NCI-H2029 (cell line): Measurements from ENCODE around the gene SEMA6D.
A peak's percentile ranks its signal among the peaks of the same experiment; 100 is the strongest.
"Not testable (repeated sequence)": the region's sequence is repeated elsewhere in the genome, so short reads cannot be mapped to it uniquely, and the experiment has no call there.

Source experiments
- DNase-seq: peaks from one replicate; lab custom pipeline; 2025; lab: John Stamatoyannopoulos, UW

SEMA6D gene

GRCh38 chr15:47716516-47716915, 789 bp upstream of the SEMA6D start:
- DNase-seq = no peak

GRCh38 chr15:47718497-47719437, 1.5 kb downstream of the SEMA6D start:
- DNase-seq = no peak

- no peak for DNase-seq
These were observed 2.4 kb downstream of the SEMA6D start for GRCh38 chr15:47719730-47720129.

- DNase-seq = no peak
These were observed 3.2 kb downstream of the SEMA6D start for GRCh38 chr15:47720555-47720954.

- no peak for DNase-seq
These were observed 4.4 kb downstream of the SEMA6D start for GRCh38 chr15:47721676-47722075.

GRCh38 chr15:47724346-47724745, 7.0 kb downstream of the SEMA6D start:
- DNase-seq = no peak

- no peak for DNase-seq
These were observed 7.7 kb downstream of the SEMA6D start for GRCh38 chr15:47725051-47725450.

- peak; percentile 64 for DNase-seq
These were observed 8.6 kb downstream of the SEMA6D start for GRCh38 chr15:47725906-47726305.

- no peak for DNase-seq
These were observed 9.1 kb downstream of the SEMA6D start for GRCh38 chr15:47726399-47726823.

- DNase-seq = no peak
These were observed 9.8 kb downstream of the SEMA6D start for GRCh38 chr15:47727137-47727536.

- no peak for DNase-seq
These were observed 10.4 kb downstream of the SEMA6D start for GRCh38 chr15:47727676-47728075.

- DNase-seq = no peak
These were observed 11.1 kb downstream of the SEMA6D start for GRCh38 chr15:47728426-47728825.

- DNase-seq = no peak
These were observed 11.6 kb downstream of the SEMA6D start for GRCh38 chr15:47728886-47729285.

- no peak for DNase-seq
These were observed 13.9 kb downstream of the SEMA6D start for GRCh38 chr15:47731230-47731629.

- no peak for DNase-seq
These were observed 14.9 kb downstream of the SEMA6D start for GRCh38 chr15:47732248-47732647.

GRCh38 chr15:47733085-47733484, 15.8 kb downstream of the SEMA6D start:
- no peak for DNase-seq

GRCh38 chr15:47736143-47736786, 19.0 kb downstream of the SEMA6D start:
- DNase-seq = no peak

- DNase-seq = no peak
These were observed 20.2 kb downstream of the SEMA6D start for GRCh38 chr15:47737477-47737876.

- not testable (repeated sequence) for DNase-seq
These were observed 21.0 kb downstream of the SEMA6D start for GRCh38 chr15:47738144-47738825.

GRCh38 chr15:47741082-47741481, 23.8 kb downstream of the SEMA6D start:
- no peak for DNase-seq

- no peak for DNase-seq
These were observed 24.6 kb downstream of the SEMA6D start for GRCh38 chr15:47741907-47742306.

GRCh38 chr15:47742334-47742733, 25.0 kb downstream of the SEMA6D start:
- DNase-seq = no peak

GRCh38 chr15:47742742-47743141, 25.4 kb downstream of the SEMA6D start:
- no peak for DNase-seq
